CD14-positive monocyte (primary cell): Measurements from ENCODE around the gene WDR7. TPM values are rescaled to one million over a fixed set of nuclear protein-coding genes. Genes with fewer than 3 reads are reported as not detected.

Experiments used
- DNase-seq, 3 donors: peaks; one replicate each; pipeline ENCODE4 v3.0.0-alpha.2; 2011 to 2022
- H2AFZ ChIP-seq: 2 replicates; pipeline ENCODE4 v1.6.0; 2012; ENCODE audit warnings: mild to moderate bottlenecking, low read depth, low read length, inconsistent platforms; ENCODE audit not compliant: insufficient read depth, poor library complexity, severe bottlenecking
- H3K27ac ChIP-seq, 2 donors: 1 replicate in 1 of 2; 2 replicates in 1 of 2; pipeline ENCODE4 v1.5.1; 2012 to 2013; ENCODE audit warnings: low read length in 2 of 2, control low read depth in 1 of 2, inconsistent platforms in 1 of 2, low read depth in 1 of 2, mild to moderate bottlenecking in 1 of 2
- H3K27me3 ChIP-seq, 2 donors: one replicate each; pipeline versions ENCODE4 v1.6.0 to v1.6.1; 2011 to 2013; ENCODE audit warnings: low read length in 2 of 2; ENCODE audit not compliant: control insufficient read depth in 2 of 2, insufficient read depth in 2 of 2
- H3K36me3 ChIP-seq, 2 donors: replicated peaks in 1 of 2; 1 replicate in 1 of 2; 2 replicates in 1 of 2; pipeline versions ENCODE4 v1.5.1 to v1.6.1; 2012 to 2013; ENCODE audit warnings: low read length in 2 of 2, control low read depth in 1 of 2, inconsistent platforms in 1 of 2, mild to moderate bottlenecking in 1 of 2; ENCODE audit not compliant: insufficient read depth in 2 of 2, control insufficient read depth in 1 of 2
- H3K4me1 ChIP-seq, 2 donors: 1 replicate in 1 of 2; 2 replicates in 1 of 2; pipeline versions ENCODE4 v1.5.1 to v1.6.1; 2012 to 2013; ENCODE audit warnings: low read length in 2 of 2, control low read depth in 1 of 2, inconsistent platforms in 1 of 2, mild to moderate bottlenecking in 1 of 2, moderate library complexity in 1 of 2; ENCODE audit not compliant: insufficient read depth in 2 of 2, control insufficient read depth in 1 of 2
- H3K4me2 ChIP-seq: replicated peaks from 2 replicates; pipeline ENCODE3; 2012; ENCODE audit warnings: low read length, moderate library complexity, mild to moderate bottlenecking; ENCODE audit not compliant: poor library complexity, severe bottlenecking; ENCODE audit errors: extremely low read depth
- H3K4me3 ChIP-seq, 3 experiments: fragments of 200-600 bp in 1 of 3; sonication (generic) in 1 of 3; replicated peaks in 1 of 3; 1 replicate in 2 of 3; 2 replicates in 1 of 3; pipeline ENCODE4 v1.5.1; 2011 to 2013; ENCODE audit warnings: low read length in 3 of 3, mild to moderate bottlenecking in 3 of 3, control low read depth in 2 of 3, low read depth in 2 of 3, inconsistent platforms in 1 of 3, moderate library complexity in 1 of 3
- H3K79me2 ChIP-seq: 2 replicates; pipeline ENCODE4 v1.6.0; 2012; ENCODE audit warnings: mild to moderate bottlenecking, control low read depth, inconsistent platforms, low read length, moderate library complexity; ENCODE audit not compliant: insufficient read depth
- H3K9ac ChIP-seq: 2 replicates; pipeline ENCODE4 v1.6.0; 2017; ENCODE audit warnings: low read length, mild to moderate bottlenecking; ENCODE audit not compliant: insufficient read depth, poor library complexity, severe bottlenecking
- H3K9me3 ChIP-seq, 2 donors: replicated peaks in 1 of 2; 1 replicate in 1 of 2; 2 replicates in 1 of 2; pipeline versions ENCODE4 v1.5.1 to v1.6.1; 2012 to 2013; ENCODE audit warnings: low read length in 2 of 2, control low read depth in 1 of 2; ENCODE audit not compliant: control insufficient read depth in 1 of 2, insufficient read depth in 1 of 2
- H4K20me1 ChIP-seq: 2 replicates; pipeline ENCODE4 v1.6.0; 2012; ENCODE audit warnings: mild to moderate bottlenecking, low read length, control low read depth, moderate library complexity; ENCODE audit not compliant: insufficient read depth
- H3K27ac Mint-ChIP-seq, 7 donors: one replicate each; pipeline ENCODE4 v1.8.0; 2020; ENCODE audit warnings: mild to moderate bottlenecking in 7 of 7, mixed read lengths in 7 of 7, moderate library complexity in 6 of 7, inconsistent platforms in 2 of 7
- H3K27me3 Mint-ChIP-seq, 3 donors: one replicate each; pipeline ENCODE4 v1.8.0; 2021 to 2022; ENCODE audit warnings: low read depth in 3 of 3, mild to moderate bottlenecking in 3 of 3, mixed read lengths in 3 of 3, moderate library complexity in 3 of 3, inconsistent platforms in 1 of 3
- H3K36me3 Mint-ChIP-seq, 2 donors: one replicate each; pipeline ENCODE4 v1.8.0; 2020; ENCODE audit warnings: mixed read lengths in 2 of 2, inconsistent platforms in 1 of 2, mild to moderate bottlenecking in 1 of 2
- H3K4me1 Mint-ChIP-seq: one replicate; pipeline ENCODE4 v1.8.0; 2020; ENCODE audit warnings: mild to moderate bottlenecking, mixed read lengths
- H3K4me3 Mint-ChIP-seq, 2 donors: one replicate each; pipeline ENCODE4 v1.8.0; 2020; ENCODE audit warnings: mild to moderate bottlenecking in 2 of 2, mixed read lengths in 2 of 2, moderate library complexity in 1 of 2
- H3K9me3 Mint-ChIP-seq, 7 donors: one replicate each; pipeline ENCODE4 v1.8.0; 2020 to 2022; ENCODE audit warnings: mixed read lengths in 7 of 7, mild to moderate bottlenecking in 6 of 7, moderate library complexity in 6 of 7, inconsistent platforms in 2 of 7
- WGBS: methylation state at CpG from one replicate; pipeline ENCODE4 v1.1.5; 2013; ENCODE audit warnings: missing lambda C conversion rate; ENCODE audit not compliant: insufficient coverage; 5-methylcytosine and 5-hydroxymethylcytosine counted together
- intact Hi-C, 2 donors: fragments of 100-400 bp; cut with micrococcal nuclease; formaldehyde crosslinking; loops; one replicate each; pipeline versions ENCODE4 v1.15.0 to v1.15.1; 2023
- polyA plus RNA-seq, 3 donors: library from polyadenylated mRNA; depleted of rRNA in 1 of 3; unstranded in 2 of 3; stranded (reverse) in 1 of 3; fragments of 300-500 nt in 2 of 3; fragments of >200 nt in 1 of 3; fragmentation: Illumina TruSeq in 2 of 3; gene quantifications; 1 replicate in 2 of 3; 2 replicates in 1 of 3; pipeline ENCODE4 v1.2.3, GENCODE V29; 2012 to 2021
- TF ChIP-seq, protein P1 (sequence below): fragments of 200-600 bp; IDR thresholded peaks from one replicate; pipeline ENCODE4 v1.8.0; 2022; ENCODE audit warnings: antibody characterized with exemption, mild to moderate bottlenecking

Gene WDR7
- polyA plus RNA-seq, 3 donors = 9.1 to 23.6 (median 9.5) TPM

DNA sequence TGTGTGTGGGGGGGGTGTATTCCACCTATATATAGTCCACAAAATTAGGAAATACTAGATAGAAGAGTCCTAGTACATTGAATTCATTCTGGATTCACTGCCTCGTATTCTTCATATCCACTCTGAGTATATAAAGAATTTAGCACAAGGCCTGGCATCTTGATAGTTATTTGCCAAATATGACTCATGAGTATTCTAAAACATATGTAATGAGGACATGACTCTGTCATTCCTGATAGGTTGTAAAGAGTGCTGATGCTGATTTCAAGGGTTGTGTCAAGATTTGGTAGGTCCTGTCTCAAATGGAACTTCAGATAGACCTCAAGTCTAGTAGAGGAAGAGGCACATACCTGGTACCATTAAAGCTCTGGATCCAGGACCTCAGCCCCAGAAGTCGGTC is 322.3 kb downstream of the WDR7 start:
- Mint-ChIP-seq H3K27ac (no peak overlapping the region), H3K27me3 (peaks cover 0 to 2% (median 0%) of the 10 kb centered on the region in 3 donors), H3K4me1 (no peaks in the 10 kb centered on the region), H3K36me3 (peaks cover 27 to 39% of the 10 kb centered on the region in 2 donors), H3K9me3 (peaks cover 0 to 3% (median 0%) of the 10 kb centered on the region in 7 donors), H3K4me3 (no peak overlapping the region)
- Histone ChIP-seq H3K4me3 (no peak overlapping the region), H3K27ac (no peak overlapping the region), H3K9me3 (no peaks in the 10 kb centered on the region), H3K79me2 (no peaks in the 10 kb centered on the region), H3K4me2 (no peak overlapping the region), H3K4me1 (no peaks in the 10 kb centered on the region), H4K20me1 (no peaks in the 10 kb centered on the region), H3K36me3 (peaks cover 5 to 19% of the 10 kb centered on the region in 2 donors), H3K27me3 (no peaks in the 10 kb centered on the region), H2AFZ (no peak overlapping the region), H3K9ac (no peak overlapping the region)
- no peak for DNase-seq
- intact Hi-C loops = no loop called here
- no CpG with 5 or more reads among the region's 2 CpGs for WGBS
- TF ChIP-seq, protein P1, sequence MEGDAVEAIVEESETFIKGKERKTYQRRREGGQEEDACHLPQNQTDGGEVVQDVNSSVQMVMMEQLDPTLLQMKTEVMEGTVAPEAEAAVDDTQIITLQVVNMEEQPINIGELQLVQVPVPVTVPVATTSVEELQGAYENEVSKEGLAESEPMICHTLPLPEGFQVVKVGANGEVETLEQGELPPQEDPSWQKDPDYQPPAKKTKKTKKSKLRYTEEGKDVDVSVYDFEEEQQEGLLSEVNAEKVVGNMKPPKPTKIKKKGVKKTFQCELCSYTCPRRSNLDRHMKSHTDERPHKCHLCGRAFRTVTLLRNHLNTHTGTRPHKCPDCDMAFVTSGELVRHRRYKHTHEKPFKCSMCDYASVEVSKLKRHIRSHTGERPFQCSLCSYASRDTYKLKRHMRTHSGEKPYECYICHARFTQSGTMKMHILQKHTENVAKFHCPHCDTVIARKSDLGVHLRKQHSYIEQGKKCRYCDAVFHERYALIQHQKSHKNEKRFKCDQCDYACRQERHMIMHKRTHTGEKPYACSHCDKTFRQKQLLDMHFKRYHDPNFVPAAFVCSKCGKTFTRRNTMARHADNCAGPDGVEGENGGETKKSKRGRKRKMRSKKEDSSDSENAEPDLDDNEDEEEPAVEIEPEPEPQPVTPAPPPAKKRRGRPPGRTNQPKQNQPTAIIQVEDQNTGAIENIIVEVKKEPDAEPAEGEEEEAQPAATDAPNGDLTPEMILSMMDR = no peak

DNA sequence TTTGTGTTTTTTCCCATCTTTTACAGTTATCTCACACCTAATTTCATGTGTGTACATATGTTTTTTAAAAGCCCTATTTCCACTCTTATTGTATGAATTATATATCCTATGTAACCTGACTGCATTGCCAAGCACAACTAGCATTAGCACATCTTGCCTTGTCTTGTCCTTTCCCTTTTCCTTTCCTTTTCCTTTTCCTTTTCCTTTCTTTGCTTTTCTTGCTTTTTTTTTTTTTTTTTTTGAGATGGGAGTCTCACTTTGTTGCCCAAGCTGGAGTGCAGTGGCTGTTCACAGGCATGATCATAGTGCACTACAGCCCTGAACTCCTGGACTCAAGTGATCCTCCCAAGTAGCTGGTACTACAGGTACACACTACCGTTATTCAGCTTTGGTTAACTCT is 323.0 kb downstream of the WDR7 start:
- no peak overlapping the region for H2AFZ ChIP-seq
- WGBS = no CpG with 5 or more reads among the region's 1 CpG
- H3K27ac Mint-ChIP-seq = peak overlapping the region in 1 of 7 donors; percentile 74
- H3K36me3 ChIP-seq = peaks cover 3 to 19% of the 10 kb centered on the region in 2 donors
- no peaks in the 10 kb centered on the region for H3K4me1 ChIP-seq
- no peak for DNase-seq
- H3K27me3 ChIP-seq = no peaks in the 10 kb centered on the region
- H3K9ac ChIP-seq = no peak overlapping the region
- no peak overlapping the region for H3K4me2 ChIP-seq
- TF ChIP-seq, protein P1 = no peak
- intact Hi-C loops = no loop called here
- H3K4me3 ChIP-seq = no peak overlapping the region
- no peaks in the 10 kb centered on the region for H3K4me1 Mint-ChIP-seq
- no peak overlapping the region for H3K27ac ChIP-seq
- H3K9me3 Mint-ChIP-seq = peaks cover 0 to 3% (median 0%) of the 10 kb centered on the region in 7 donors
- peaks cover 0 to 2% (median 0%) of the 10 kb centered on the region in 3 donors for H3K27me3 Mint-ChIP-seq
- H4K20me1 ChIP-seq = no peaks in the 10 kb centered on the region
- H3K36me3 Mint-ChIP-seq = peaks cover 28 to 33% of the 10 kb centered on the region in 2 donors
- H3K4me3 Mint-ChIP-seq = no peak overlapping the region
- no peaks in the 10 kb centered on the region for H3K79me2 ChIP-seq
- no peaks in the 10 kb centered on the region for H3K9me3 ChIP-seq
